ENCODE data around the gene REC8.

Gene REC8

DNA sequence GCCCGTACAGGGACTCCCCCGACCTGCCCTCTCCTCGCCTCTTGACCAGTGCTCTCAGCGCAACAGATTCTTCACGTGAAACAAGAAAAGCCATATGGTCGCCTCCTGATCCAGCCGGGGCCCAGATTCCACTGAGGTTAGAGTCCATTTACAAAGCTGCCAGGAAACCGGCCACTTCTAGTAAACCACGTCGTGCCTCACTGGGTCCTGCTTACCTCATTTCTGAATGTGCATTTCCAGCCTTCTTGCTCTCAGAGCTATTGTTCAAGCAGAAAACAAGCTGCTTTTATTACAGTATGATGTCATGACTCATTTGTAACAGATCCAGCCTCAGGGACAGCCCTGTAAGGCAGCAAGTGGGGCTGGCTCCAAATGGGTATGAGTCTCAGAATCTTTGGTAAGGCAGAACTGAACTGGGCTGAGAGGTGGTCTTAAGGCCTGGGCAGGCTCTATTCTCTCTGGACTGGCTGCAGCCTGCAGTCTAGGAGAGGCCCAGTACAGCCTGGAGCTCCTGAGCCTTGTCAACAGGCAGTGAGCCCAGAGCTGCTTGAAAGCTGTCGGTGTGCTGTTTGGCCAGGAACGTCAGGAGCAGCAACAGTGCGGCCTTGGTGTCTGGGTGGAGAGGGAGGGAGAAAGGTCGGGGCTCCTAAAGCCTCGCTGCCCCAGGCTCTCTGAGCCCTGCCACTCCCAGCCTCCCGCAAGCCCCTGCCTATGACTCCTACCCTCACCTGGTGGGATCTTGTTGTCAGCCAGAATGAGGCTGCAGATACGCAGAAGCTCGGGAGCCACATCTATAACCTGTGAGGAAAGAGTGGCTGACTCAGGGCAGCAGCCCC lies 8.3 kb downstream of the REC8 start:
- no peak for FAIRE-seq

DNA sequence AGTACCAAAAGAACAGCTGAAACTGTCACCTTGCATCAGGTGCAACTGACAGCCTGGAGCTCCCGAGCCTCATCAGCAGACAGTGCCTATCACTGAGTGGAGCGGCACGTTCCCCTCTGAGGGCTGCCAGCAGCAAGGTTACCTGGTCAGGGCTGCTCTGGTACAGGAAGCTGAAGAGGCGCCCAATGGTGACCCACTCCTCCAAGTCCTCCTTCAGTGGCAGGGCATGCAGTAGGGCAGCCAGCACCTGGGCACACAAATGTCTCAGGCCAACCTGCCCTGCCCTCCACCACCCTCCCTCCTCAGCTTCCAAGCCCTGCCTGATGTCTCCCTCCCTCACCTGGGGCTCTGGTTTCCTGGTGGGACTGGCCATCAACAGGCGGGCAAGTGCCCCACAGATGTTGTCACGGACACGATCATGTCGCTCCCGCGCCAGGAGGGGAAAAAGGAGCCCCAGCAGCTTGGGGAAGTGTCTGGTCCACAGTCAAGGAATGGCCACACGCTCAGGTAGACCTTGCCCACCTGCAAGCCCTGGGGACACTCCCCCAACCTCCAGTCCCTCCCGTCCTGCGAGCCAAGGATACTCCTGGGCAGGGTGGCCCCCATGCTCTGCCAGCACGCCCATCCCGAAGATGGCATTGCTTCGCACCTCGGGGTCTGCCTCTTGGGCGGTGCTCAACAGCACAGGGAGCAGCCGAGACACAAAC lies 9.6 kb downstream of the REC8 start:
- DNase-seq (ENCODE audit: insufficient read length) (no peak), FAIRE-seq (no peak)
- TF ChIP-seq POLR2A (IDR thresholded peaks at IDR 0.05; ENCODE audit: low read depth, low read length) (peak; percentile 64), POLR2AphosphoS5 (IDR thresholded peaks at IDR 0.05; ENCODE audit: low read depth, low read length) (peak; percentile 63; the same call in 1 of the 2 replicates), TAF1 (IDR thresholded peaks at IDR 0.05; ENCODE audit: borderline replicate concordance, low read depth, low read length) (no peak)

More for the DNA sequence above, 8.3 kb downstream of the REC8 start:
- no peak for DNase-seq (ENCODE audit: insufficient read length)
- no peak for TF ChIP-seq TAF1 (IDR thresholded peaks at IDR 0.05; ENCODE audit: borderline replicate concordance, low read depth, low read length)
- peak; percentile 53 for TF ChIP-seq POLR2AphosphoS5 (IDR thresholded peaks at IDR 0.05; ENCODE audit: low read depth, low read length)

DNA sequence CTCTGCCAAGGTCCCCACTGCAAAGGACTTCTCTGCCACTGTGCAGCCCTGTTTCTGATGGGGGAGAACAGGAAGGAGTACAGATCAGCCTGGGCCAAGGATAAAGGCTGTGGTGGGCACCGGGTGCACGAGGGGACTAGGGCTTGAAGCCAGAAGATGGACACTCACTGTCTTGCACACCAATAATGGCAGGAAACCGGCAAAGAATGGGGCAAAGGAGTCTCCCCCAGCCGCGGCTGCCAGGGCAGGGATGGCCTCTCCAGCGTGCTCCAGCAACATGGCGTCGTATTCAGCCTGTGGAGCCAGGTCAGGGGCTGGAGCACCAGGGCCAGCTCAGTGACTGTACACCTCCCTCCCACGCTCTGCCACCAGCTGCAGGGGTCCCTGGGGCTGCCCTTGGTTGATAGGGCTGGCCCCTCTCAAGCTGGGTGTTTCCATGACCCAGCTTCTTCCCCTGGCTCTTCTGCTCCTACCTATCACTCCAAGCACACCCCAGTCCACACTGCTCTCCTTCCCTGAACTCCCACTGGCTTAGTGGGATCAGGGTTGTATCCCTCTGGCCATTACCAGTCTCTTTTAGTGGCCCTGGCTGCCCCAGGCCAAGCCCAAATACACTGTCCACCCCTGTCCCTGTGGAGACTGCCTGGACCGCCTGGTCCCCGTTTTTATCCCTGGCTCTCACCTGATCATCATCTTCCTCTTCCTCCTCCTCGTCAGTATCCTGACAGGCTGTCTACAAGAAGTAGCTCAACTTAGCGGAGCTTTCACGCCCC lies 10.4 kb downstream of the REC8 start:
- FAIRE-seq (no peak), DNase-seq (ENCODE audit: insufficient read length) (no peak)
- no peak for TF ChIP-seq TAF1 (IDR thresholded peaks at IDR 0.05; ENCODE audit: borderline replicate concordance, low read depth, low read length)
- 0 out of 2 replicates have a peak, but pooled peaks have one; percentile 17 for TF ChIP-seq POLR2A (IDR thresholded peaks at IDR 0.05; ENCODE audit: low read depth, low read length)
- 0 out of 2 replicates have a peak, but pooled peaks have one; percentile 40 for TF ChIP-seq POLR2AphosphoS5 (IDR thresholded peaks at IDR 0.05; ENCODE audit: low read depth, low read length)

DNA sequence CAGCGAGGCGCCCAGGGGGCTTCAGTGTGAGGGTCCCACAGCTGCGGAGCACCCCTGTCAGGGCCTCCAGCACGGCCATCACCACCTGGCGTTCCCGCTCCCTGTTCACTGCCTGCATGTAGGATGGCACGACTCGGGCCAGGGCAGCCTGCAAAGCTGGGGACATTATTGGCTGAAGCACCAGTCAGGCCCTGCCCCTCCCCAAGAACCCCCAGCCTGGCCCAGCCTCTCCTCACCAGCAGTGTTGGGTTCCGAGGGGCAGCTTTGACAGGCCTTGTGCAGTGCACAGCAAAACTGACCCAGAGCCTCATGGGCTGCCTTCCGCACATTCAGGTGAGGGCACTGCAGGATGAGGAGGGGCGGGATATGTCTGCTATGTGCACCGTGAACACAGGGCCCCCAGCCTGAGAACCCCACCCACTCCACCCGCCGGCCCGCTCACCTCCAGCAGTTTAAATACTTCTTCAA lies 11.2 kb downstream of the REC8 start:
- FAIRE-seq (no peak), DNase-seq (ENCODE audit: insufficient read length) (no peak)
- TF ChIP-seq POLR2AphosphoS5 (IDR thresholded peaks at IDR 0.05; ENCODE audit: low read depth, low read length): no peak
- 0 out of 2 replicates have a peak, but pooled peaks have one; percentile 2 for TF ChIP-seq POLR2A (IDR thresholded peaks at IDR 0.05; ENCODE audit: low read depth, low read length)
- no peak for TF ChIP-seq TAF1 (IDR thresholded peaks at IDR 0.05; ENCODE audit: borderline replicate concordance, low read depth, low read length)

DNA sequence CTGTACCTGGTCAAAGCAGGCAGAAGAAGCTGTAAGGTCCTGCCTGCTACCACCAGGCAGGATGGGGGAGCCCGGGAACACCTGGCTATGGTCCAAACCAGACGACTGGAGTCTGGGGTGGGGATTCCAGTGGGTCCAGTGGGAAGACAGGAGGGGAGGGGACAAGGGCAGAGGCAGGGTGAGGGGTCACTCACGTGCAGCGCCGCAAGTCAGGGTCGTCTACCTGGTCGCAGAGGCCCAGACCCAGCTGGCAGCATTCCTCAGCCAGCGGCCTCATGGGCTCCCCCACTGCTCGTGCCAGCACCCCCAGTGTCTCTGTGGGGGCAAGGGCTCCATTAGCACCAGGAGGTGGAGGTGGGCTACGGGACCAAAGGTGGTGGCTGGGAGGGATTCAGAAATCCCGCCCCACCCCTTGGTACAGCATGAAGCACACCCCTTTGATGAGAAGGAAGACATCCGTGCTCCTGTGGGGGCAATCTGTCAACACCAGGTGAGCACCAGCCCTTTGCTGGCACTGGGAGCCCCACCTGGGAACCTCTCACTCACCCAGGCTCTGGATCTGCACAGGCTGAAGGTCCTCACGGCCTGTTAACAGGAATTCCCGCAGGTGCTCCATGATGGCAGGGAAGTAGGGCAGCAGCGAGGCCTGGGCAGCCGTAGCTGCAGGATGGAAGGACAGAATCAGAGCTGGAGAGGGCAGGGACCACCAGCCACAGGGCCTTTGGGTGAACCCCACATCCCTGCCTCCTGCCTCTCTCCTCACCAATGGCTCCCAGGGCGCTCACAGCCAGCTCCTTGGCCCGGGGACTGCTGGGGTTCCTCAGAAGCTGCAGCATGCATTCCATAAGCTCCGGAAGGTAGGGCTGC lies 12.5 kb downstream of the REC8 start:
- no peak for DNase-seq (ENCODE audit: insufficient read length)
- TF ChIP-seq POLR2A (IDR thresholded peaks at IDR 0.05; ENCODE audit: low read depth, low read length) (no peak), POLR2AphosphoS5 (IDR thresholded peaks at IDR 0.05; ENCODE audit: low read depth, low read length) (no peak), TAF1 (IDR thresholded peaks at IDR 0.05; ENCODE audit: borderline replicate concordance, low read depth, low read length) (no peak)

DNA sequence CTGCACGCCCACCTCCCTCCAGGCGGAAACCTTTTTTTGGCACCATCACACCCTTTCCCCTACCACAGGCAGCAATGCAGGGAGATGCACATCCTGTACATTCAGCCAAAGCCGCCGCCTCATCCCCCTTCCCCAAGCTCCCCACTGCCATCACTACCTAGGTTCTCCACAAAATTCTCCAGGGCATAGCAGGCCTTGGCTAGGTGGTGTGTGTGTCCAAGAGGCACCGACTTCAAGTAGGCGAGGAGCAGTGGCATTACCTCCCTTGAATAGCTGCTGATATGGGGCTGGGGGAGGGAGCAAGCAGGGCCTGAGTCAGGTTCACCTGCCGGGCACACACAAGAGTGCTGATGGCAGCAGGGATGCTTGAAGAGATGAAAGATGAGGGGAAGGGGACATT lies 13.1 kb downstream of the REC8 start:
- TF ChIP-seq TAF1 (IDR thresholded peaks at IDR 0.05; ENCODE audit: borderline replicate concordance, low read depth, low read length) (no peak), POLR2A (IDR thresholded peaks at IDR 0.05; ENCODE audit: low read depth, low read length) (peak; percentile 37; the same call in 1 of the 2 replicates), POLR2AphosphoS5 (IDR thresholded peaks at IDR 0.05; ENCODE audit: low read depth, low read length) (no peak)
- FAIRE-seq: no peak
- no peak for DNase-seq (ENCODE audit: insufficient read length)

More for the DNA sequence above, 12.5 kb downstream of the REC8 start:
- no peak for FAIRE-seq

DNA sequence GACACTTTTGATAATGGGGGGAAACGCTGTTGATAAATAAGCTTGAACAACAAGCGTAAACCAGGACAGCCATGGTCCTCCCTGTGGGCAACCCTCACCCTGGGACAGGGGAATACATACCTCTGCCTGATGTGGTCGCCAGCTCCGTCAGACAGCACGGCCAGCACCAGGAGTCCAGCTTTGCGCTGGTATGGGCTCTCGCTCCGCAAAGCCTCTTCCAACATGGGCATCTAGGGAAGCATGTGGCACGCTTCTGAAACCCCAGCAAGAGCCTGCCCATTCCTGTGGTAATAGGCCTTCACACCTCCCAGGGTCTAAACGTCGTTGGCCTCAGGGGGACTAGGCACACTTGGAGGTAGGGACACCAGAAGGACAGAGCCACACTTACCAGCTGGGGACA lies 13.9 kb downstream of the REC8 start:
- no peak for FAIRE-seq
- no peak for DNase-seq (ENCODE audit: insufficient read length)
- no peak for TF ChIP-seq TAF1 (IDR thresholded peaks at IDR 0.05; ENCODE audit: borderline replicate concordance, low read depth, low read length)

DNA sequence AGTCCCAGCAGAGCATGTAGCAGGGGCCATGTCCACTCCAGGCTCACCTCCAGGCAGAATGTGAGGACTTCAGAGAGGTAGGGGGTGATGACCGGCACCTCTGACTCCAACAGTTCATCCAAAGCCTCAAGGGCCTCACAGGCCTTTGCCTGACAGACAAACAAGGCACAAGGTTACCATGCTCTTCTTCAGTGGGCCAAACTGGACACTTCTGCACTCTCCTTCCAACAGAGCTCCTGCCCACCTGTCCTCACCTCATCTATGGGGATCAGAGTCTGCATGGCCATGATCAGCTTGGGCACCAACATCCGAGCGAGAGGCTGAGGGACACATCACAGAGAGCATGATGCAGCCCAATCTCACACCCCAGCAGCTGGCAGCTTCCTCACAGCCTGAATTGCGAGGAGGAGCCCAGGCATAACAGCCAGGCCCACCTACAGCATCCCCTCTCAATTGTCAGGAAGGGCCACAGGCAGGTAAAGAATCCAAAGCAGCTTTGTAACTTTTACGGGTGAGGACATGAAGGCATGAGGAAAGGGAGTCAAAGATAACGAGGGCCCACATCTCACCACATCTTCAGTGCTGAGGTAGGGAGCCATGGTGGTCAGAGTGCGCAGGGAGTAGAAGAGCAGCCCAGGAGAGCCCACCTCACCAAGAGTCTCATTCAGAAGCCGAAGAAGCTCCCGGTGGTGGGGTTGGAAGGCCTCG lies 15.1 kb downstream of the REC8 start:
- FAIRE-seq: no peak

DNA sequence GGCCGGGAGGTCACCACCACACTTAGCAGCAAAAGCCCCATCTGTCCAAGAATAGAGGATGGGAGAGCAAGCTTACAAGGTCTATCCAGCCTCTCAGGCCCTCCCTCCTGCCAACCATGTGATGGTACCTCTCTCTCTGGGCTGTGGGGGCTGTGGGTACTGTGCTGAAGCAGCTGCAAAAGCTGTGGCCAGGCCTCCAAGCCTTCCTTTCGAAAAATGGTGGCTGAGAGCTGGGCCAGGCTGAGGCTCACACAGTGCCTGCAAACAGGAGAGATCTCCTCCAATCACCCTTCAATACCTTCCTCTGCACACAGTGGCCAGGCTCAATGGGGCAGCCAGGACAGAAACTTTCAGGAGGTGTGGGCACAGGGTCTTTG lies 15.6 kb downstream of the REC8 start:
- TF ChIP-seq TAF1 (IDR thresholded peaks at IDR 0.05; ENCODE audit: borderline replicate concordance, low read depth, low read length): no peak
- no peak for TF ChIP-seq POLR2AphosphoS5 (IDR thresholded peaks at IDR 0.05; ENCODE audit: low read depth, low read length)
- no peak for TF ChIP-seq POLR2A (IDR thresholded peaks at IDR 0.05; ENCODE audit: low read depth, low read length)
- DNase-seq (ENCODE audit: insufficient read length) (no peak), FAIRE-seq (no peak)

More for the DNA sequence above, 15.1 kb downstream of the REC8 start:
- DNase-seq (ENCODE audit: insufficient read length): no peak
- TF ChIP-seq TAF1 (IDR thresholded peaks at IDR 0.05; ENCODE audit: borderline replicate concordance, low read depth, low read length) (no peak), POLR2AphosphoS5 (IDR thresholded peaks at IDR 0.05; ENCODE audit: low read depth, low read length) (no peak), POLR2A (IDR thresholded peaks at IDR 0.05; ENCODE audit: low read depth, low read length) (no peak)

Data from GM12892 (cell line).